ENCODE data around the gene BCL2.

DNA sequence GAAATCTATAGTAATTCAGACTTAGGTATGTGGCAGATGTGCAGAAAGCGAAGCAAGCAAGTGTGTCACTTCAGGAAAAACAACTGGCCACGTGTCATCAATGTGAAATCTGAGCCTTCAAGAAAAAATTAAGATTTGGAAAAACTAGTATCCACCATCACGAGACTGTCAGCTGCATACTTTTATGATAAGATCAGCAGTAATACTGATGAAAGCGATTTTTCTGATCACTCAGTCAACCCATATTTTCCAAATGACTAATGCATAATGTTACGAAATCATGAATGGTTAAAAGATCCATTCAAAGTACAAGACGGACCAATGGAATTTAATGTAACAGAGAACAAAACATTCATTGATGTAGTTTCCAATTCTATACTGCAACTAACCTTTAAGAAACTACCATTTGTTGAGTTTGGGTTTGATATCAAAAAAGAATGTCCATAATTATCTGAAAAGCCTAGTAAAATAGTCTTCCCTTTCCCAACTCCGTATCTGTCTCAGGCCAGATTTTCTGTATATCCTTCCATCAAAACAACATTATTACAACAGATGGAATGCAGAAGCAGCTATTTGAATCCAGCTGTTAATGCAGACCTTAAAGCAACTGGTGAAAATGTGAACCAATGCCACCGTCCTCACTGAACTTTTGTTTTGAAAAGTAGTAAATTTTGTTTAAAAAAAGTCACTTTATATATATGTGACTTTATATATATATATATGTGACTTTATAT, 17.0 kb upstream of the BCL2 start:
- TF ChIP-seq EZH2 (IDR thresholded peaks at IDR 0.05), result no peak
- TF ChIP-seq, protein P1, sequence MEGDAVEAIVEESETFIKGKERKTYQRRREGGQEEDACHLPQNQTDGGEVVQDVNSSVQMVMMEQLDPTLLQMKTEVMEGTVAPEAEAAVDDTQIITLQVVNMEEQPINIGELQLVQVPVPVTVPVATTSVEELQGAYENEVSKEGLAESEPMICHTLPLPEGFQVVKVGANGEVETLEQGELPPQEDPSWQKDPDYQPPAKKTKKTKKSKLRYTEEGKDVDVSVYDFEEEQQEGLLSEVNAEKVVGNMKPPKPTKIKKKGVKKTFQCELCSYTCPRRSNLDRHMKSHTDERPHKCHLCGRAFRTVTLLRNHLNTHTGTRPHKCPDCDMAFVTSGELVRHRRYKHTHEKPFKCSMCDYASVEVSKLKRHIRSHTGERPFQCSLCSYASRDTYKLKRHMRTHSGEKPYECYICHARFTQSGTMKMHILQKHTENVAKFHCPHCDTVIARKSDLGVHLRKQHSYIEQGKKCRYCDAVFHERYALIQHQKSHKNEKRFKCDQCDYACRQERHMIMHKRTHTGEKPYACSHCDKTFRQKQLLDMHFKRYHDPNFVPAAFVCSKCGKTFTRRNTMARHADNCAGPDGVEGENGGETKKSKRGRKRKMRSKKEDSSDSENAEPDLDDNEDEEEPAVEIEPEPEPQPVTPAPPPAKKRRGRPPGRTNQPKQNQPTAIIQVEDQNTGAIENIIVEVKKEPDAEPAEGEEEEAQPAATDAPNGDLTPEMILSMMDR (IDR thresholded peaks at IDR 0.05), result no peak
- no peak for TF ChIP-seq EZH2phosphoT487 (IDR thresholded peaks at IDR 0.05)
